NCI-H1436 treated with DMSO at 0.1 percent for 48 hours (cell line): ENCODE measurements around the gene TMEM209.

Source experiments
- DNase-seq: peaks from one replicate; lab custom pipeline; 2025; lab: John Stamatoyannopoulos, UW

The TMEM209 gene

DNA sequence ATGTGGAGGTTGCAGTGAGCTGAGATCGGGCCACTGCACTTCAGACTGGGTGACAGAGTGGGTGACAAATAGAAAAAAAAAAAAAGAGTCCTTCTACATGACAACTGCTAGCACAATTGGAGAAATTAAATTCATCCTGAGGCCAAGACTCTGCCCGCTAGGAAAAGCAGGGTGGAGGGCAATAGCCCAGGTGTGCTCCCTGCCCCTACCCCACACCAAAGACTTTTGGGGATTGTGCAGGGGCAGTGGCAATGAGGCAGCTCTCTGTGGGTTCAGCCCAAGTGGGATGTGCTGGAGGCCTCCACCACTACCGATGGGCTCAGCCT lies 61.3 kb downstream of the TMEM209 start:
- DNase-seq, result no peak

DNA sequence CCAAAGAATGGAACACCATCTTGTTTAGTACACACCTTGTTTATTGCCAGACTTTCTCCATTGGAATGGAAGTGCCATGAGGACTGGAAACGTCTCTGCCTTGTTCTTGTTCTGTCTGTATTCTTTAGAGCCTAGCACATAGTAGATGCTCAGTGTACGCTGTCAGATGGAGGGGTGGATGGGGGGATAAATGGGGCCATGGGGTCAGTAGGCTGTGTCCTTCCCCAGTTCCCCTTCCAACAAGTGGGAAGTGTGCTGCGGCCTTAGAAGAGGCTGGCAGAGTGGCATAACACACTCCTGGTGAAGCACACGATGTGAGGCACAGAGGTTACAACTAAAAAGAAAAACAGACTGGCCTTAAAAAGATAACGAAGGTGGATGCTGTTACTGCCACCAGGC lies 61.9 kb downstream of the TMEM209 start:
- no peak for DNase-seq

DNA sequence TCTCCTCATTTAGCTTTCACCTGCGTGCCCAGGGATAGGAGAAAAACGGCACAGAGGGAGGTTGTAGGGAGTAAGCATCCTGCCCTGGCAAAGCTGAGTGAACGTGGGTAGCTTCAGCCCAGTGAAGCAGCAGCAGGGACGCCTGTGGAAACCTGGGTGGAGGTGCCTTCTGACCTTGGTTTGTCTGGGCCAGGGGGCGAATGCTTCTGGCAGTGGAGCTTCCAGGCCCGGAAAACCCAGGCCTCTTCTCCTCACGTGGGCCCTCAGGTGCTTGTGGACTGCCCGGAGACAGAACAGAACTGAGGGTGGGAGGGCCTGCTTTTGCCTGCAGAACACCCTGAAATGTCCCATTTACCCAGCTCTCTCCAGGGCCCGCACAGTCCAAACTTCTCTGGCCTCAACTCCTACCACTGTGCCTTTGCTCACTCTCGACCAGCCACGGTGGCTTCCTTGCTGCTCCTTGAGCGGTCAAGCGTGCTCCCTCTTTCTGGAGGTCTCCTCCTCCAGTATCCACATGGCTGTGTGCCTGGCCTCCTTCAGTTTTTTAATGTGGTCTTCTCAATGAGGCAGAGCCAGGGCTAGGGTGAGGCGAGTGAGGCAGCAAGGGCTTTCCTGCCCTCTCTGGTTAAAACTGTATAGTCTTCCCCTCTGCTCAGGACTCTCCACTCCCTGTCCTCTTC lies 62.4 kb downstream of the TMEM209 start:
- no peak for DNase-seq

DNA sequence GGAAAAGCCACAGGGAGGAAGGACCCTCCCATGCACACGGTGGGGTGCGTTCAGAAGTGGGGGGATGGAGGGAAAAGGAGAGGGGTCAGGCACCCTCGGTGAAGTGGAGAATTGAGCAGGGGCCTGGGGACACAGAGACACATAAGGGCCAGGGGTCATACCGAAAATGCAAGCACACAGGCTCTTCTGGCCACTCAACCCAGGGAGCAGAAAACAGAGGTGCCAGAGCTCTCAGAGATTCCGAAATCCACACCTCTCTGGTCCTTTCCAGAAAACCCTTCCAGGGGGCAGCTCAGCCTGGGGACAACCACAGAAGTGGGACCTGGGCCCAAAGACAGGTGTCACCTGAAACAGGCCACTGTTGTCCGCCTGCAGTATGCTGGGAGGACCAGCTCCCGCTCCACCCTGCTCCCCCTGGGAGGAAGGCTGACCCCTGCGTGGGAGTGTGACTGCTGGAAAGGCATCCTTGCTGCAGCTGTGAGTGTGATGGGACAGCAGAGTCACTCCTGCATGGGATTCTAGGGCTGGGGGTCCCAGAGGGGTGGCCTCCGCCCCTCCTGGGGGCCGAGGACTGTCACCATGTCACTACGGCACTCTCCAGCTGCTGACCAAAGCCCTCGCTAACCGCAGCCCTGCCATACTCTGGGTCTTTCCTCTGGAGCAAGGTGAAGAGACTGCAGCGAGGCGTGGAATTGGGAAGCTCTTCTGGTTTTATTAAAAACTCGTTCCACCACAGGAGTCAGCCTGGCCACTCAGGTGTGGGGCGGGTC lies 63.1 kb downstream of the TMEM209 start:
- no peak for DNase-seq

DNA sequence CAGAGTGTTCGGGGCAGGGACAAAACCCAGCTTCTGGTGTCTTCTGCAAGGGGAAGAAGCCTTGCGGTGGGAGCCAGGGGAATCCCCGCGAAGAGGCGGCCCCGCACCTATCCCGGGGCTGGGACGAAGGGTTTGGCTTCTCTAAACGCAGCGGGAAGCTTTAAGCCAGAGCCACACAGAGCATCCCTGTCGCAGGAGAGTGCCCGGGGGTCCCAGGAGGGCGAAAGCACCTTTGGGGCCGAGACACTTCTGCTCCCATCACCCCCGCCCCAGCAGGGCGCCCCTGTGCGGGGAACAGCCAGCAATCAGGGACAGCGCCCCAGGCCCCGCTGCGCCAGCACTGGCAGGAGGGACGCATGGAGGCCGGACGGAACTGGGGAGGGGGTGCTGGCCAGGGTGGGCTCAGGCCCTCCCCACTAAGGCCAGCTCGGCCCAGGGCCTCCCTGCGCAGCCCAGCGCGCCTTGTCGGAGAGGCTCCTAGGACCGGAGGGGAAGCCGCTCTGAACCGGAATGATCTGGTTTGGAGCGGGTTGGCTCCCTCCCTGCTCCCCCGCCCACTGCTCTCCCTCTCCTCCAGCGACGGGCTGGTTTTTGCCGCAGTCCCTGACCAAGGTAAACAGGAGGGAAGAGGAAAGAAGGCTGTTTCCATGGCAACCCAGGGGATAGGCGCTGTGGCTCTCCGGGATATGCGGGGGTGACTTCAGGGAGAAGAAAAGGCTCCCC lies 63.9 kb downstream of the TMEM209 start:
- no peak for DNase-seq

DNA sequence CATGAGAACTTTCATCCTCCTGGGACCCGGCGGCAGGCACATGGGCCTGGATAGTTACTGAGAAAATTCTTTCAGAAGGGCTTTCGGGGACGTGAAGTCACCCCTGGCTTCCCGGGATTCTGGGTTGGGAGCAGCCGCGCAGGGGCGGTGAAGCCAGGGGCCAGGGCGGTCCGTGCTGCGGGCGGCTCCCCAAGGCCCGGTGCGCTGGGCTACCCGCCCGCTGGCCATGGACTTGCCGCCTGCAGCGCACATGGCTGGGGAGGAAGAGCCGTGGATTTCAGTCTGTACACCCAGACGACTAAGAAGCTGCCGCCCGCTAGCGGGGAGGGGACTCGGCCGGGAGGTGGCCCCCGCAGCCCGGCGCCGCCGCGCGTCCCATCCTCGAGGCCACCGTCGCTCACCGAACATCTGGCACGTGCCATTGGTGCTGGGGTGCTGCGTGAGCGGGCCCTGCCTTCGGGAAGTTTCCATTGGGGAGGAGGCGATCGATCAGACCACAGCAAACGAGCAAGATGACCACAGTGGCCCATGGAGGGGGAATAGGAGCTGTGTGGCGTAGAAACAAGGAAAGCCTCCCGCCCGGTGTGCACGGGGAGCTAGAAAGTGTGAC lies 64.5 kb downstream of the TMEM209 start:
- DNase-seq, result no peak

DNA sequence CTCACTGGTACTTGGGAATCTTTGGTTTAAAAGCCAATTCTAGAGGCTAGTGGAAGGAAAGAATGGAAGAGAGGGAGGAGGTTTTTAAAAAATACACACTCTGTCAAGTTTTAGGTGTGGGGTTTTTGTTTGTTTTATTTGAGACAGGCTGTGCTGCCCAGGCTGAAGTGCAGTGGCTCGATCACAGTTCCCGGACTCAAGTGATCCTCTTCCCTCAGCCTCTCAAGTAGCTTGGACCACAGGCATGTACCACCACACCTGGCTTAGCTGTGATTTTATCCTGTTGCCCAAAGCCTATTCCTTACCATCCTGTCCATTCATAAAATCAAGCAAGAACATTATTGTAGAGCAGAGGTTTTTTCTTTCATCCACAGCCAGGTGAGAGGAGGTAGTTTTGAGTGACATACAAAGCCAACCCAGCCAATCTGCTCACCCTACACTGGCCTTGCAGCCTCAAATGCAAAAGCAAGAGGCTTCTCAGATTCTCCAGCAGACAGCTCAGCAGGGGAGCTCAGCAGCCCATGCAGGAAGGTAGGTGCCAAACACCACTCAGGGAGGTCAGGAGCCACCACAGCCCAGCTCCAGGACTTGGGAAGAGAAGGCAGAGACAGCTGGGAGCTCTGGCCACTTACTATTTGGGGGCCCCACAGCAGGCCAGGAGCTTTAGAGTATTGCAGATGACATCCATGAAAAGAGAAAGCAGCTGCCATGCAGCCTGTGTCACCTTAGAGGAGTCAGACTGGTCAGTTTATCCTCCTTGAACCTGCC lies 65.8 kb downstream of the TMEM209 start:
- no peak for DNase-seq

DNA sequence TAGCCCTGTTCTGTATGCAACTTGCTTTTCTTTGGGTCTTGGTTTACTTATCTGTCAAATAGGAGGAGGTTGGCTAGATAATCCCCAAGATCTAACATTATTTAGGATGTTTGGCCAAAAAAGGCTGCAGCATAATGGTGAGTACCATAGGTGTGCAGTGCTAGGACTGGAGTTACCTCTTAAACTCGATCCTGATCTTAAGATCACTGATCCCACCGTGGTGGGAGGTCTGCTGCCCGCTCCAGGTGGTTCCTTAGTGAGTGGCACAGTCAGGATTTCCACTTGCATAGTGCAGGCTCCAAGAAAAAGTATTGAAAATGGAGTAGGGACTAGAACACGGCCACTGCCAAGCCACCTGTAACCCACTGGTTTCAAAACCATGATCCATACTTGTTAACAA lies 68.0 kb downstream of the TMEM209 start:
- DNase-seq, result no peak

DNA sequence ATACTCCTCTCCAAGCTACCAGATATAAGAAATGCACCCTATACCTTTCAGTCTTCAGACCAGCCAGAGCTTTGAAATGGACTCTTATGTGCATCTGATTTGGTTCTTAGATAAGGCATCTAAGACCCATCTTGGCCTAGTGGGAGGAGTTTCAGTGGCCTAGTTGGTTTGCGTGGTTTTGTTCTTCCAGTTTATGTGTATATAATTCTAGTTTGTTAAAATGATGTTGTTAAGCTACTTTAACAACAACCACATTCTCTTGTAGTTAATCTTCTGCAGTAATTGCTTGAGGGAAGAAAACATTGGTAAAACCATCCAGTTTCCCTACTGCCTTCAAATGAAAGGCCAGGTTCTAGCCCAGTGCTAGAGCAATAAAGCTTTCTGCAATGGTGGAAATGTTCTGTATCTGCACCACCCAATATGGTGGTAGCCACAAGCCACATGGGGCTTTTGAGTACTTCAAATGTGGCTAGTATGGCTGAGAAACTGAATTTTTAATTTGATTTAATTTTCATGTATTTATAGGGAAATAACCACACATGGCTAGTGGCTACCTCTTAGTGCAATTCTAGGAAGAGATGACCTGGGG lies 68.5 kb downstream of the TMEM209 start:
- DNase-seq, result no peak

DNA sequence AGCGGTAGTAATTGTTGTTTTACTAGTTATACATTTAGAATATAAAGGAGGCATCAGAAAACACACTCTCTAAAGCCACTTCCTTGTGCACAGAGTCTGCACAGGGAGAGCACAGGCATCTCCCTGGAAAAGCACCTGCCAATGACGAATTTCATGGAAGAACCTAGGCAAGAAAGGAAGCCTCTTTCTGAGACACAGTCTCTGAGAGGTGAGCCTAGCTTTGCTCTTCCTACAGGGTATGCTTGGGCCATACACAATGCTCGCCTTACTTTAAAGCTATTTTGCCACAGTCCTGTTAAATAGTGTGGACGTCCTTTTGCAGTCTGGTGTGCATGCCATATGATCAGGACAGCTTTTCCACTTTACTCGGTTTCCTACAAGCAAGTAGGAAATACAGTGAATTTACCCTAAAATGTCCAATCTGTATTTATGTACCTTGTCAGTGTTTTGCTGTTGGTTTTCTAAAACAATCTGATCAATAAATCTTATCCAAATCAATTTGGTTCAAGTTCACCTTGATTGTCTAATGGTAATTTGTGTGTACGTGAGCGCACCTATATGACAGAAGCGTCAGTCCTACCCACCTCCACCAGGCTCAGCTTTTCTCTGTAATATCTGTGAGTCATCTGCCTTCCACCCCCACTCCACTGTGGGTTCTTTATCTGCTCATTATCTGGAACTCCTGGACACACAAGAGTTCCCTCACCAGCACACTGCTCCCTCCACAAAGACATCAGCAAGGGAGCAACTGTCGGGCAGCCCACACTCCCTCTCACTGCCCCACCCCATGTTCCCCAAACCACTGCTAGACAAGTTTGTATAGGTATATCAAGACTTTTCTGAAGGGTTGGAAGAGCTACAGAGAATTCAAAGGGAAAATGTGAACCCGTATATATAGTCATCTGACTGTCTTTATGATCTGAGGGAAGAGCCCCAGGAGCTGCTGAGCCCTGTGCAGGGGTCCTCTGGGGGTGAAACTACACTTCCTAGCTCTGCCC lies 69.7 kb downstream of the TMEM209 start:
- no peak for DNase-seq

DNA sequence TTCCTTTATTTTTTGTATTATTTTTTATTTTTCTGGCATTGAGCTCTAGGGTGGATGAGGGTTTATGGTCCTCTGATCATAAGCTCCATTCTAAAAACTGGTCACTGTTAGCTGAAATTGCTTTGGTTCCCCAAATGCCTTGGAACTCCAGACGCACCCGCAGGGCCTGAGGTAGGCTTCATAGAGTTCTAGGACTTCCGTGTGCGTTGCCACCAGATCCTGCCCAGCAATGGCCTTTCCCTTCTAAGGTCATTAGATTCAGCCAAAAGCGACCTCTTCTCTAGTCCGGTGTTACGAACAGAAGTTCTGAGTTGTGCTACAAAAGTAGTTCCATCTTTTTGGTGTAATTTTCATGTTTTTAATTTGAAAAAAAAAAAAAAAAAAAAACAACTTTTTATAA lies 70.5 kb downstream of the TMEM209 start:
- no peak for DNase-seq

DNA sequence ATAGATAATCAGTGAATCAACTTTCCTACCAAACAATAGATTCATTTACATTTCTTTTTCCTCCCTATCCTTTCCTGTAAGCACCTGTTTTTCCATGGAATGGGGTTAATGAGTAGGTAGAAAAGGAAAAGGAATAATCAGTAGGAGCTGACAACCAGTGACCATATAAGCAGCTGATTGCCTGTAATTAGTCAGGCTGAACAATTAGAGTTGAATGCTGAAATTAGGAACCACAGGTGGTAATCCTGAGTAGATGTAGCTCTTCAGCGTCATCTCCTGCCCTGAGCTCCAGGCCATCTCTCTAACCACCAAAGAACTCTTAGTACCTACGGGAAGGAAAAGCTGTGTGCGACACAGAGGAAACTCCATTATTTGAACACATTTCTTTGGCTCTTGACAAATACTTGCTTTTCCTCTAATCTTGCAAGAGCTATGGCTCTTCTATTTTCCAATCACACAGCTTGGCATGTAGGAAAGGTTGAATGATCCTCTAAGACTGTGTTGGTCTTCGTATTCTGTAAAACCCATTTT lies 71.0 kb downstream of the TMEM209 start:
- DNase-seq, result no peak

DNA sequence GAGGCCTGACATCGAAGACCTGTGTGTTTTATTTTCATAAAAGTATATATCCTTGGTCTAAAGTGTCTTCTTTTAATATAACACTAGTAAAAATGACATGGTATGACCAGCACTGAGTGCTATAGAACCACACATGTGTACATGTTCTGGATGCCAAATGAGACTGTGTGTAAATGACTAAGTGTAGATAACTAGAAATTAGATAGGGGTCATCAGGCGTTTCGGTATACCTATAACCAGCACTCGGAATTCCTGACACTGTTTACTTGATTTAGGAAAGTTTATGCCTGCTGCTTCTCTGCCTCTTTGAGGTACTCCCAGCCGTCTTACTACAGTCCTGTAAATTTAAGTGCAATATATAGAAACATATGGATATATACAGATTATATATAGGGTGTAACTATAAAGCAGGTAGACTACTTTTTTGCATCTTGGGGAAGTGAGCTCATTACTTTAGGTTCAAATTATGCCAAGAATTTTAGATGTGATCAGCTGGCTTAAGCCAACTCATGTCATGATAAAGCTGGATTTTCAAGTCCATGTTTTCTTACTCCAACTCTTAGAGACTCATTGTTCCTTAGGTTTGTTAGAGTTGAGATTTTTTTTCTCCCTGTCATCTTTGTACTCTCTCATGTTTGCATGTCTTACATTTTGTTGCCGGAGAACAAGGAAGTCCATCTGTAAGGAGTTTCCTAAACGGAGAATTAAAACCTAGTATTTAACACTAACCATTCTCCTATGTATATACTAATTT lies 72.0 kb downstream of the TMEM209 start:
- DNase-seq, result no peak

DNA sequence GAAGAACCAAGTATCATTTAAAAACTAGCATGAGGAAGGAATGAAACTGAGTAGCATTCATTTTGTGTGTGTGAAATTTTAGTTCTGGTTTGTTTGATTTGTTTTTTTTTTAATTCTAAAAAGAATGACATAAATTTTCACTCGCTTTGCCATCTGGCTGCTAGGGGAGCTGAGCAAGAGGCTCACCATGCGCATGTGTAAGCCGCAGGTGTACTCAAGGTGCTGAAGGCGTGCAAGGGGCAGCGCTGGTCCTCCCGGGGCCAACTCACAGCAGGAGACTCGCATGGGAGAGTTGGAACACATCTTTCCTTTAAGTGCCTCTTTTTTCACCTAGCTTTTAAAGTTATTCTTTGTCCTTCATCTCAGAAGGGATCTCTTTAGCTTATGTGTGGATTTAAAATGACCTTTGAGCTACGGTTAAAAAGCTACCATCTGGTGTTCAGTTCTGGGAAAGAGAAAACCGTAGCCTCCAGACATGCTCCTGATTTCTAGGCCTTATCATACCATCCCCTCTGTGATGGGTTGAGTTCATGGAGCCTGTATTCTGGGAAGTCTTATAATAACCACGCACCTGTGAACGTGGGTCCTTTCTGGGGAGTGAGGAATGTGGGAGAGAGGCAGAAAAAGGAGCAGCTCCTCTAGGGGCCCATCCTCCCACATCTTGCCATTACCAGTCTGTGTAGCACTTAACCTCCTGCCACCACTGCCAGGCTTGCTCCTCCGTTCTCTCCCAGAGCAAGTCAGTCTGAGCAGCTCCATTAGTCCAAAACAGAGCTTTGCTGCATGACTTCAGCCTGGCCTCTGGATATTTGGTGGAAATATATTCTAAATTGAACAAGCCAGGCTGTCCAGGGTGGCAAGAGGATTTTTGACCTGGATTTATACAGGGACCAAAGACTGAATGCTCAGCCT lies 73.0 kb downstream of the TMEM209 start:
- no peak for DNase-seq

DNA sequence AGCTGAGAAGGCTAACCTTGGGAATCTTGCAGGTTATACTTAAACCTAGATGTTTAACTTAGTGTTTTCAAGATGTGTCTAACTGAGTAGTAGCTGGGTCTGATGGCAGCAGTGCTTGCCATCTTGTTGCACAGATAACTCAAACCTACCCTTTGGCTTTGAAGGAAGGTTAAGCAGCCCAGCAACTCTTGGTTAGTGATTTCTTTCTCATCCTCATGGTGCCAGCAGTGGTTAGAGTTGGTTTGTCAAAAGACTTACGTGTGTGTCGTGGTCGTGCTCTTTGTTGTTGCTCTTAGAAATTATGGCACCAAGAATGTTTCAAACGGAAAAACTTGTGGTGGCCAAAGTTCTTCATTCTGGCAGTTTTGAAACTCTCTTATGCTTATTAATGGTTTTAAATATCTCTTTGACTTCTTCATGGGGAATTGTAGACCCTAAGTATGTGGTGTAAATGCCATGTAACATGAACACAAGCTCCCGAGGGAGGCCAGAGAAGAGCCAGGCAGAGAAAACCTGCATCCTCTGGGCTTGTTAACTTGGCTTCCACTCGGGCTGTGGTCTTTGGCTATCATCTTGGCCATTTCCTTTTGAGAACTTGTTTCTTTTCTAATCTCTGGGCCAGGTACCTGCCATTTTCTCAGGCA lies 73.9 kb downstream of the TMEM209 start:
- DNase-seq, result no peak

DNA sequence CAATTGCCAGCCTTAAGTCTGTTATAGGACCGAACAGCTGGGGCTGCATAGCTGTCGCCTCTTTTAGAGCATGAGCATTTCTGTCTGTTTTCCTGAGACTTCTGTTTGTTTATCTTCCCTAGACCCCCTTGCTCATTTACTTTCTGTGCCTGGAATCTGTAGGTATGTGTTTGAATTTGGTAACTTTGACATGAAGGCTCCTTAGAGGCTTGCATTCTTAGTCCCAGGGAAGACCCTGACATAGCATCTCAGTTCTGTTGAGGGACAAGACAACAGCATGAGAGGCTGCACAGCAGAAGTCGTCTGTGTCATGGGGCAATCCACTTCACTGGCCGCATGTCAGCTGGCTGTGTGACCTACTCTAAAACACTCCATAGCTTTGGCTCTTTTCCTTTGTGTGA lies 76.2 kb downstream of the TMEM209 start:
- DNase-seq, result no peak

DNA sequence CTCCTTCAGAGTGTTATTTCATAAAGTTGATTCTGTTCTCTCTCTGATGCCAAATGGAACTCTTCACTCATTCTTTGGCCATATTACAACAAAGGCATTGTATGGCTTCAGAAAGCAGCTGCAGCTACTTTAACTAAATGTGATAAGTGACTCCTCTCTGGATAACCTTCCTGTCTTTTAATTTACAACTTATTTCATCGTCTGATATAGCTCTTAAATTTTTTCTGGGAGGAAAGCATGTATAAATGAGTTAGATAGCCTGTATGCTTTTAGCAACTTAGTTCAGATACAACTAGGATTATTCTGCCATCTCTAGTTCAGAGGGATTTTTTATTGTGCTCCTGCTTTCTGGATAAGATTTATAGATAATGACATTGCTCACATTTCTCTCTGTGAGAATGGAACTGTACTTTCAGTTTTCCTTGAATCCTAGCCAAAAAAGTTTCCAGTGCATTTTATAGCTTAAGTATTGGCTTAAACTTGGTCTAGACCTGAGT lies 77.3 kb downstream of the TMEM209 start:
- no peak for DNase-seq

DNA sequence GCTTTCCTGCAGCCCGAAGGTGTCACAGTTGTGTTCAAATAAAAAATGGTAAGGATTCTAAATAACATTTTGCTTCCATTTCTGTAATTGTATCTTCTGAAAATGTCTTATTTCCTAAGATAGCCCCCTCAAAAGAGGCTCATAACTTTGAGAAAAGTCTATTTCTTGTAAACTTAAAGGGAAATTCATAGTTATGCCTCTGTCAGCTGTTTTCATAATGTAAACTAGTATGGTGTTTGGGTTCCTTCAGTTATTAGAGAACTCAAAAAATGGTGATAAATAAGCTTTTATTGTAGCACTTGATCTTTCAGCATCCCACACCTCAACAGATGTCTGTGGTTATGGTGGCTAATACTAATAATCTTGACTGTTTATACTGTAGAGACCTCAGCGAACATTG lies 77.8 kb downstream of the TMEM209 start:
- no peak for DNase-seq
